ENCODE data around the gene IQCK. TPM values are rescaled to one million over a fixed set of nuclear protein-coding genes. Genes with fewer than 3 reads are reported as not detected.
"Not testable (repeated sequence)": the region's sequence is repeated elsewhere in the genome, so short reads cannot be mapped to it uniquely, and the experiment has no call there.

IQCK gene
- total and polyA plus RNA-seq, 2 donors (not counting 1 experiment from before 2014, with no cell fraction given) = 4.6 to 9.9 TPM

- no peak overlapping the region for H3K27ac ChIP-seq (ENCODE audit: insufficient read depth, low read length)
- no peak overlapping the region for H3K4me3 ChIP-seq (replicated peaks in 1 of 4; ENCODE audit: control extremely low read depth in 1 of 4, insufficient read depth in 1 of 4, low read depth in 3 of 4, low read length in 4 of 4)
- H3K4me2 ChIP-seq (ENCODE audit: extremely low read depth, insufficient read depth, low read length) = no peak overlapping the region
- peaks cover 1% of the 10 kb centered on the region for H3K36me3 ChIP-seq (ENCODE audit: control insufficient read depth, insufficient read depth, low read length)
- H3K9ac ChIP-seq (ENCODE audit: insufficient read depth, low read length) = no peak overlapping the region
- TF ChIP-seq CTCF (conservative IDR thresholded peaks at IDR 0.05 in 1 of 2, IDR thresholded peaks at IDR 0.05 in 1 of 2; ENCODE audit: low read depth in 1 of 2, low read length in 2 of 2) (no peak), EZH2 (IDR thresholded peaks at IDR 0.05; ENCODE audit: low read length, missing control alignments) (no peak)
- no peaks in the 10 kb centered on the region for H3K4me1 ChIP-seq (ENCODE audit: control insufficient read depth, extremely low read depth, insufficient read depth, low read length)
- H3K27me3 ChIP-seq (ENCODE audit: control insufficient read depth, insufficient read depth, low read length) = no peaks in the 10 kb centered on the region
- no peaks in the 10 kb centered on the region for H3K79me2 ChIP-seq (ENCODE audit: control insufficient read depth, insufficient read depth, low read length)
- no peak for DNase-seq (ENCODE audit: low read depth in 2 of 2)
- no peaks in the 10 kb centered on the region for H4K20me1 ChIP-seq (ENCODE audit: control insufficient read depth, extremely low read depth, insufficient read depth, low read length)
- no peak overlapping the region for H2AFZ ChIP-seq (ENCODE audit: low read length)
- no peaks in the 10 kb centered on the region for H3K9me3 ChIP-seq (ENCODE audit: control insufficient read depth, insufficient read depth, low read depth, low read length)
Measured at GRCh38 chr16:19677402-19677801, 40.7 kb upstream of the IQCK start.

GRCh38 chr16:19678804-19679203 is 39.3 kb upstream of the IQCK start:
- H3K9me3 ChIP-seq (ENCODE audit: control insufficient read depth, insufficient read depth, low read depth, low read length) = no peaks in the 10 kb centered on the region
- H2AFZ ChIP-seq (ENCODE audit: low read length) = no peak overlapping the region
- H3K4me3 ChIP-seq (replicated peaks in 1 of 4; ENCODE audit: control extremely low read depth in 1 of 4, insufficient read depth in 1 of 4, low read depth in 3 of 4, low read length in 4 of 4) = no peak overlapping the region
- no peaks in the 10 kb centered on the region for H3K4me1 ChIP-seq (ENCODE audit: control insufficient read depth, extremely low read depth, insufficient read depth, low read length)
- peaks cover 3% of the 10 kb centered on the region for H3K36me3 ChIP-seq (ENCODE audit: control insufficient read depth, insufficient read depth, low read length)
- H3K27ac ChIP-seq (ENCODE audit: insufficient read depth, low read length) = no peak overlapping the region
- H3K79me2 ChIP-seq (ENCODE audit: control insufficient read depth, insufficient read depth, low read length) = no peaks in the 10 kb centered on the region
- no peaks in the 10 kb centered on the region for H3K27me3 ChIP-seq (ENCODE audit: control insufficient read depth, insufficient read depth, low read length)
- no peak overlapping the region for H3K9ac ChIP-seq (ENCODE audit: insufficient read depth, low read length)
- no peak overlapping the region for H3K4me2 ChIP-seq (ENCODE audit: extremely low read depth, insufficient read depth, low read length)
- DNase-seq (ENCODE audit: low read depth in 2 of 2) = no peak
- no peaks in the 10 kb centered on the region for H4K20me1 ChIP-seq (ENCODE audit: control insufficient read depth, extremely low read depth, insufficient read depth, low read length)
- TF ChIP-seq CTCF (conservative IDR thresholded peaks at IDR 0.05 in 1 of 2, IDR thresholded peaks at IDR 0.05 in 1 of 2; ENCODE audit: low read depth in 1 of 2, low read length in 2 of 2) (no peak), EZH2 (IDR thresholded peaks at IDR 0.05; ENCODE audit: low read length, missing control alignments) (no peak)

GRCh38 chr16:19679281-19679680 is 38.8 kb upstream of the IQCK start:
- H3K36me3 ChIP-seq (ENCODE audit: control insufficient read depth, insufficient read depth, low read length); H3K4me3 ChIP-seq (replicated peaks in 1 of 4; ENCODE audit: control extremely low read depth in 1 of 4, insufficient read depth in 1 of 4, low read depth in 3 of 4, low read length in 4 of 4); H3K79me2 ChIP-seq (ENCODE audit: control insufficient read depth, insufficient read depth, low read length); H3K9ac ChIP-seq (ENCODE audit: insufficient read depth, low read length); DNase-seq (ENCODE audit: low read depth in 2 of 2); H2AFZ ChIP-seq (ENCODE audit: low read length); H3K27ac ChIP-seq (ENCODE audit: insufficient read depth, low read length); H3K4me1 ChIP-seq (ENCODE audit: control insufficient read depth, extremely low read depth, insufficient read depth, low read length); H3K27me3 ChIP-seq (ENCODE audit: control insufficient read depth, insufficient read depth, low read length); H3K9me3 ChIP-seq (ENCODE audit: control insufficient read depth, insufficient read depth, low read depth, low read length); H3K4me2 ChIP-seq (ENCODE audit: extremely low read depth, insufficient read depth, low read length); H4K20me1 ChIP-seq (ENCODE audit: control insufficient read depth, extremely low read depth, insufficient read depth, low read length): not testable (repeated sequence)

Measured in fibroblast of lung (primary cell).